Activated CD8-positive, alpha-beta memory T cell treated with anti-CD3 and anti-CD28 coated beads, Interleukin-2, amount 50 U/mL, for 48 hours (primary cell): ENCODE measurements around the gene MAP3K1.

Experiments used
- DNase-seq: peaks from one replicate; pipeline ENCODE4 v3.0.0-alpha.2; 2020

The MAP3K1 gene

DNA sequence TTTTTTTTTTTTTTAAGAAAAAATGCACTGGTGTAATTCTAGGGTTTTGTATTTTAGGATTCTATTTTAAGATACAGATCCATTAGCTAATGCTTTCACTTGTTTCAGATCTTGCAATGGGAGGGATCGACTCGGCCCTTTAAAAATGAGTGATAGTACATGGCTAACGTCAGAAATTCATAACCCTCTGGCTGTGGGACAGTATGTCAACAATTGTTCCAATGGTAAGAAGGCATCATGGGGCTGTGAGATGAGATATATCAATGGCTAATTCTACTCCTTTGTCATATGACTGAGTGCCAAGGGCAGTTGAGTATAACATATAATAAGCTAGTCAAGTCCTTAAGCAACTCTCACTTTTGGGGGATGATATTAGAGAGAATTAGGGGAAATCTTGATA, 98.4 kb downstream of the MAP3K1 start:
- DNase-seq: no peak

DNA sequence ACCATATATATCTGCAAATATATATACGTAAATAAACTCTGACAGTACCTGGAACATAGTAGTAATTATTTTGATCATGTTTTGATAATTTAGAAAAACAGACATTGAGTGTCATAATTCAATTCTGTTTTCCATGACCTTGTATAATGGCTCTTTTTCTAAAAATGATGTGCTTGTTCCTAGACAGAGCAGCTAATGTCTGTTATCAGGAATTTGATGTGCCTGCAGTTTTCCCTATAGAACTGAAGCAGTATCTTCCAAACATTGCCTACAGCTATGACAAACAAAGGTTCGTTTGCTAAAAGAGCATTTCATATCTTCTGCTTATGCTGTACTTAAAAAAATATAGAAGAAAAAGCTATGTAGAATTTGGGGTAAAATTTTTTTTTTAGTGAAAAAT, 99.3 kb downstream of the MAP3K1 start:
- no peak for DNase-seq

DNA sequence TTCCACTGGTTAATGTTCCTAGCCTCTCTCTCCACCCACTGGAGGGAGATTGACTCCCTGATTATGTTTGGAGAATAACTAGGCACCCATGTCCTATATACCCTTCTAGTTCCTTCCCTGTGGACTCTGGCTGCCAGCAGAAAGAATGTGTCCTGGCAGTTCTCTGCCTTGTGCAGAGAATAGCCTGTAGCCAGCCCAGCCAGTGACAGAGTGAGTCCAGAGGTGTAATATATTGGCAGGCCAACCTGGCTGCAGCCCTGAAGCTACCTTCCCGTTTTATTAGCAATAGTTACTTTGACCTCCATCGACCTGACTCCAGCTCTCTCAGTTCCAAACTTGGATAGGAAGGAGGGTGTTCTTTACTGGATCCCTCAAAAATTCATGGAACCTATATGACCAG, 102.2 kb downstream of the MAP3K1 start:
- DNase-seq: no peak

DNA sequence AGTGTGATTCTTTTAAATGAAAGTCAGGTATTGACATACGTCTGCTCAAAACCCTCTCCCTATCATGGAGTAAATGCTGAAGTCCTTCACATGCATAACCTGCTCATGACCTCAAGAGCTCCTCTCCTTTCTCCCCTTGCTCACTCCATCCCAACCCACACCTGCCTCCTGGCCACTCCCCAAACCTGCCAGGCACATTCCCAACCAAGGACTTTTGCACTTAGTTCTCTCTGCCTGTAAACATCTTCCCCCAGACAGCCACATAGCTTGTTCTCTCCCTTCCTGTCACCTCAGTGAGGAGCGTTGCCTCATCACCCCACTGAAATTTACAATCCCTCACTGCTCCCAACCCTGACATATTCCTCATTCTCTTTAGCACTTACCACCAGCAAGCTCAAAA, 102.7 kb downstream of the MAP3K1 start:
- DNase-seq: no peak

DNA sequence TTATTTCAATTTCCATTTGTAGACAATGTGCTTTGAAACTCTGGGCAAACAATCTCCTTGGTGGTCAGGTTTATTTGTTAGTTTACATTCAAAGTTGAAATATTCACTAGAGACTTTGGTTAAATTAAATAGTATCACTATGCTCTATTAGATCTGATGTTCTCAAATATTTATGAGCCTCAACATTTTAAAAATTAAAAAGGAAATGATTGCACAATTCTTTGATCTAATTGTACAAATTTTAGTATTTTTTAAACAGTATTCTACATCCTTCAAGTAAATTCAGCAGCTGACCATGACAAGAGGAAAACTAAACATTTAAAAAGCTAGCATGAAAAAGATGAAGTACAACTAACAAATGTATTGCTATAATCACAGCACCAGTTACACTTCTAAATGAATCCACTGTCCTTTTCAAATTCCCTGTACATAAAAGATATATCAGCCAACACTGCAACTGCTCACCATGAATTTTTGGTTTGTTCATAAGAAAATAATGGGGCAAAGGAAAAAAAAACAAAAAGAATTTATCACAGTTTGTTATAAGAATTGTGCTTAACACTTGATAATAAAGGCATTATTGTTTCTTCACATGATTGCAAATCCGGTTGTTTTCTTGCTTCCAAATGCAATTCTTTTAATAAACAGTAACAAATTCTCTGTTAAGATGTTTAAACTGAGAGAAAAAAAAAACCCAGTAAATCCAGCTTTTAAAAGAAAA, 104.8 kb downstream of the MAP3K1 start:
- no peak for DNase-seq

DNA sequence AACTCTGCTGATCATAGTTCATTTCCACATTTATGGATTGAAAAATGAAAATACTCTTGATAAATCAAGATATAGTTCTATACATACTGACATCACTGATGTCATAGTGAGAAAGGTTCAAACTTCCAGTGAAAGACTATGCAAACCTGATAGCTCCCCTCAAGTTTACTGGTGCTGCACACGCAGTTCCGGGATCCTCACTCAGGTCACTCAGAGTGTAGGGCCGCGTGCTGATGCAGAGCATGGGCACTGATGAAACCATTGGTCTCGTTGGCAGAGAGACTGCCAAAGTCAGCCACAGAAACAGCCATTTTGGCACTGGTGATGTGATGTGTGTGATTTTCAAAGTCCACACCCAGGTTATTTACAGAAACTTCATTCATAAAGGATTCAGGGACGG, 107.6 kb downstream of the MAP3K1 start:
- no peak for DNase-seq

DNA sequence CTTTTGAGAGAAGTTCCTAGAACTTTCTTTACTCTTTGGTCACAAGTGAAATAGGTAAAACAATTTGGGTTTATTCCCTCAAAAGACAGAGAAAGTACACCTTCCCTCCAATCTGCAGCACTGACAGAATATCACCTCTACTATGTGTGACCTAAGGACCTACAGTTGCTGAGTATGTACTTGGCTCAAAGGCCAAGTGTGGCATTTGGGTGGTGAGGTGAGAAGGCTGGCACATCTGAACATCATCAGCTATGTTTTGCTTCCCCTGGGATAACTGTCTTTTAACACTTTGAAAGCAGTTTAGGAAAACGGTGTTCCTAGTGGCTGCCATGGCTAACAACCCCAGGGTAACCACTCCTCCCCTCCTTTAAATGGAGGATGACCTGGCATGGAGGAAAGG, 119.0 kb downstream of the MAP3K1 start:
- DNase-seq: no peak

DNA sequence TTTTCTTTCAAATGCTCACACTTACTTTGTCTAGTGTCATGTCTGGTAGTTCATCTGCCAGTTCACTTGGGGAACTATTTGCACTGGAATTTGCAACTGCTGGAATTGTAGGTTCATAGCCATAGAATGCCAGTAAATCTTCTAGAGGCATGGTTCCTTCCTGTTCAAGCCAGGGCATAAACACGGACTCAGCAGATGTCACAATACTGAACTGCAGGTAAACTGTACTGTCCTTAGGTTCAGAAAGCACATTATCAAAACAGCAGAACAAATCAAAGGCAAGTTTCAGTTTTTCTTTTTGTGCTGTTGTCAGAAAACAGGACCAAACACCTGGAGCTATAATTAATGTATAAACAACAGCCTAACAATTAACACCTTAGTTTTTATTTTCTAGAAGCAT, 123.5 kb downstream of the MAP3K1 start:
- DNase-seq: no peak

DNA sequence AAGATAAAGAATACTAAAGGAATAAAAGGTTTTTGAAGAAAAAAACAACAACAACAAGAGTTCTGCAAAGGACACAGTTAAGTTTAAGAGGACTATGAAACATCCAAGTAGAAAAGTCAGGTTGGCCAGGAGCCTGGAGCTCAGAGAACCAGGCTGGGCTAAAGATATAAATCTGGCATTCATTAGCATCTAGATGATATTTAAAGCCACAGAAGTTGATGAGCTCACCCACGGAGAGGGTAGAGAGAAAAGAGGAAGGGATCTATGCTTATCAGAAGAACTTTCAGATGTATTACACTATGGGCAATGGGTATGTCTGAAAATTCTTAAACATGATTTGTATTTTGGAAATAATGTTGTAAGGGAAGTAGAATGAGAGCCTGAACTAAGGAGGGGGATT, 126.6 kb downstream of the MAP3K1 start:
- no peak for DNase-seq
